Caki2 (cell line): ENCODE measurements around the gene EDA. TPM values are rescaled to one million over a fixed set of nuclear protein-coding genes. Genes with fewer than 3 reads are reported as not detected.
"Not testable (repeated sequence)": the region's sequence is repeated elsewhere in the genome, so short reads cannot be mapped to it uniquely, and the experiment has no call there.

Experiments used
- DNase-seq: peaks from one replicate; pipeline ENCODE4 v3.0.0-alpha.2; 2015; ENCODE audit warnings: low read depth
- in situ Hi-C: cut with HindIII; loops from 2 replicates; pipeline ENCODE4 v1.10.0; 2016; ENCODE audit warnings: low sequenced_read_pairs, low pct_unique_long_range_greater_than_20kb, mixed read lengths
- total RNA-seq: library from RNA; depleted of rRNA; stranded (reverse); fragments of >200 nt; shearing (Covaris generic); gene quantifications from 2 replicates; pipeline ENCODE4 v1.2.3, GENCODE V29; 2014; ENCODE audit warnings: low replicate concordance

The EDA gene
- total RNA-seq, 1 experiment from 2014 or later = 0.07 TPM

- no peak for DNase-seq
- in situ Hi-C loops = no loop called here
Measured at GRCh38 chrX:69718102-69718501, 102.2 kb downstream of the EDA start.

- DNase-seq = no peak
- in situ Hi-C loops = no loop called here
Measured at GRCh38 chrX:69724307-69724706, 108.4 kb downstream of the EDA start.

- DNase-seq = no peak
- in situ Hi-C loops = no loop called here
Measured at GRCh38 chrX:69740317-69740716, 124.4 kb downstream of the EDA start.

- DNase-seq = no peak
- in situ Hi-C loops = no loop called here
Measured at GRCh38 chrX:69741721-69742120, 125.8 kb downstream of the EDA start.

GRCh38 chrX:69746051-69746450, 130.1 kb downstream of the EDA start:
- in situ Hi-C loops = no loop called here
- DNase-seq = no peak

GRCh38 chrX:69748055-69748454, 132.1 kb downstream of the EDA start:
- in situ Hi-C loops = no loop called here
- no peak for DNase-seq

GRCh38 chrX:69759921-69760625, 144.2 kb downstream of the EDA start:
- in situ Hi-C loops = no loop called here
- DNase-seq = no peak

- DNase-seq = no peak
- in situ Hi-C loops = no loop called here
Measured at GRCh38 chrX:69761633-69762032, 145.7 kb downstream of the EDA start.

GRCh38 chrX:69762340-69762739, 146.4 kb downstream of the EDA start:
- DNase-seq = no peak
- in situ Hi-C loops = no loop called here

GRCh38 chrX:69793260-69793935, 177.5 kb downstream of the EDA start:
- no peak for DNase-seq
- in situ Hi-C loops = no loop called here

- DNase-seq = no peak
- in situ Hi-C loops = no loop called here
Measured at GRCh38 chrX:69795702-69796101, 179.8 kb downstream of the EDA start.

- in situ Hi-C loops = no loop called here
- DNase-seq = no peak
Measured at GRCh38 chrX:69807400-69807799, 191.5 kb downstream of the EDA start.

- in situ Hi-C loops = no loop called here
- no peak for DNase-seq
Measured at GRCh38 chrX:69808375-69808774, 192.5 kb downstream of the EDA start.

- in situ Hi-C loops = no loop called here
- DNase-seq = no peak
Measured at GRCh38 chrX:69813677-69814076, 197.8 kb downstream of the EDA start.

GRCh38 chrX:69815063-69815462, 199.2 kb downstream of the EDA start:
- DNase-seq = no peak
- in situ Hi-C loops = no loop called here

GRCh38 chrX:69815519-69815918, 199.6 kb downstream of the EDA start:
- in situ Hi-C loops = no loop called here
- DNase-seq = no peak

GRCh38 chrX:69844636-69845035, 228.7 kb downstream of the EDA start:
- in situ Hi-C loops = no loop called here
- no peak for DNase-seq

- DNase-seq, in situ Hi-C loops: not testable (repeated sequence)
Measured at GRCh38 chrX:69859999-69860398, 244.1 kb downstream of the EDA start.

GRCh38 chrX:69876221-69876620, 260.3 kb downstream of the EDA start:
- in situ Hi-C loops = no loop called here
- no peak for DNase-seq

GRCh38 chrX:69884210-69884609, 268.3 kb downstream of the EDA start:
- in situ Hi-C loops = no loop called here

More at GRCh38 chrX:69884210-69884609, 268.3 kb downstream of the EDA start:
- no peak for DNase-seq
